Measurements from ENCODE around the gene NOTCH3. TPM values are rescaled to one million over a fixed set of nuclear protein-coding genes. Genes with fewer than 3 reads are reported as not detected.

The NOTCH3 gene
- total RNA-seq, 1 experiment from 2014 or later, result 44.7 TPM

GRCh38 chr19:15199661-15200552 is 888 bp downstream of the NOTCH3 start:
- TF ChIP-seq CTCF (IDR thresholded peaks at IDR 0.05; ENCODE audit: unreplicated experiment), result no peak

GRCh38 chr19:15198951-15199660 is 1.7 kb downstream of the NOTCH3 start:
- intact Hi-C loops (cut with micrococcal nuclease; ENCODE audit: unreplicated experiment), result no loop called here
- Mint-ChIP-seq H3K27me3 (ENCODE audit: unreplicated experiment) (no peaks in the 10 kb centered on the region), H3K9me3 (ENCODE audit: low read depth, unreplicated experiment) (no peaks in the 10 kb centered on the region), H3K4me3 (ENCODE audit: low read depth, unreplicated experiment) (peak overlapping the region; percentile 71), H3K36me3 (ENCODE audit: insufficient read depth, unreplicated experiment) (peaks cover 35% of the 10 kb centered on the region), H3K4me1 (ENCODE audit: low read depth, unreplicated experiment) (peaks cover 18% of the 10 kb centered on the region), H3K27ac (ENCODE audit: unreplicated experiment) (peak overlapping the region; percentile 45)
- TSS peak; percentile 49 for BruUV-seq (replicated peaks)
- DNase-seq, result no peak
- no peak for TF ChIP-seq CTCF (IDR thresholded peaks at IDR 0.05; ENCODE audit: unreplicated experiment)
- CTCF ChIA-PET, result no interaction called here

More at GRCh38 chr19:15199661-15200552, 888 bp downstream of the NOTCH3 start:
- Mint-ChIP-seq H3K9me3 (ENCODE audit: low read depth, unreplicated experiment) (no peaks in the 10 kb centered on the region), H3K27ac (ENCODE audit: unreplicated experiment) (peak overlapping the region; percentile 45), H3K4me1 (ENCODE audit: low read depth, unreplicated experiment) (peaks cover 18% of the 10 kb centered on the region), H3K4me3 (ENCODE audit: low read depth, unreplicated experiment) (peak overlapping the region; percentile 71), H3K36me3 (ENCODE audit: insufficient read depth, unreplicated experiment) (peaks cover 33% of the 10 kb centered on the region), H3K27me3 (ENCODE audit: unreplicated experiment) (no peaks in the 10 kb centered on the region)
- intact Hi-C loops (cut with micrococcal nuclease; ENCODE audit: unreplicated experiment), result no loop called here
- CTCF ChIA-PET, result interaction anchor here (0.6 kb wide), 1 partner anchor 10 kb away, joined by 3 read pairs; no protein-coding TSS in a partner anchor
- DNase-seq, result peak; percentile 48
- no TSS peak for BruUV-seq (replicated peaks)

- intact Hi-C loops (cut with micrococcal nuclease; ENCODE audit: unreplicated experiment), result no loop called here
- CTCF ChIA-PET, result interaction anchor here (0.6 kb wide), 1 partner anchor 447 kb away, joined by 3 read pairs; no protein-coding TSS in a partner anchor
- Mint-ChIP-seq H3K4me3 (ENCODE audit: low read depth, unreplicated experiment) (no peak overlapping the region), H3K4me1 (ENCODE audit: low read depth, unreplicated experiment) (peaks cover 18% of the 10 kb centered on the region), H3K27me3 (ENCODE audit: unreplicated experiment) (no peaks in the 10 kb centered on the region), H3K27ac (ENCODE audit: unreplicated experiment) (no peak overlapping the region), H3K9me3 (ENCODE audit: low read depth, unreplicated experiment) (no peaks in the 10 kb centered on the region), H3K36me3 (ENCODE audit: insufficient read depth, unreplicated experiment) (peaks cover 35% of the 10 kb centered on the region)
- TF ChIP-seq CTCF (IDR thresholded peaks at IDR 0.05; ENCODE audit: unreplicated experiment), result no peak
- DNase-seq, result no peak
- no TSS peak for BruUV-seq (replicated peaks)
Measured at GRCh38 chr19:15197942-15198341, 2.9 kb downstream of the NOTCH3 start.

GRCh38 chr19:15197275-15197941 is 3.4 kb downstream of the NOTCH3 start:
- no peak overlapping the region for H3K4me3 Mint-ChIP-seq (ENCODE audit: low read depth, unreplicated experiment)
- intact Hi-C loops (cut with micrococcal nuclease; ENCODE audit: unreplicated experiment), result no loop called here
- no peak for DNase-seq
- H3K27ac Mint-ChIP-seq (ENCODE audit: unreplicated experiment), result no peak overlapping the region
- BruUV-seq (replicated peaks), result no TSS peak
- H3K9me3 Mint-ChIP-seq (ENCODE audit: low read depth, unreplicated experiment), result no peaks in the 10 kb centered on the region
- H3K36me3 Mint-ChIP-seq (ENCODE audit: insufficient read depth, unreplicated experiment), result peaks cover 35% of the 10 kb centered on the region
- CTCF ChIA-PET, result interaction anchor here (0.6 kb wide), 1 partner anchor 447 kb away, joined by 3 read pairs; no protein-coding TSS in a partner anchor
- H3K27me3 Mint-ChIP-seq (ENCODE audit: unreplicated experiment), result no peaks in the 10 kb centered on the region
- no peak for TF ChIP-seq CTCF (IDR thresholded peaks at IDR 0.05; ENCODE audit: unreplicated experiment)
- H3K4me1 Mint-ChIP-seq (ENCODE audit: low read depth, unreplicated experiment), result peaks cover 18% of the 10 kb centered on the region
